ENCODE data around the gene GPR146. TPM values are rescaled to one million over a fixed set of nuclear protein-coding genes. Genes with fewer than 3 reads are reported as not detected.

Gene GPR146
- total and polyA plus RNA-seq, 9 donors: 2.3 to 4.8 (median 3.2) TPM

- H3K27ac ChIP-seq (ENCODE audit: low read length): no peak overlapping the region
- H3K27me3 ChIP-seq (ENCODE audit: control insufficient read depth, insufficient read depth, low read length): no peaks in the 10 kb centered on the region
- H3K36me3 ChIP-seq (ENCODE audit: control insufficient read depth, insufficient read depth, low read length): peaks cover 30% of the 10 kb centered on the region
- H3K4me1 ChIP-seq (ENCODE audit: control insufficient read depth, insufficient read depth, low read length): peaks cover 8% of the 10 kb centered on the region
- no peak for DNase-seq
- H3K4me3 ChIP-seq (ENCODE audit: low read length): no peak overlapping the region
- 64% methylated on average over 6 of the region's 13 CpGs for WGBS (ENCODE audit: insufficient coverage)
- H3K9me3 ChIP-seq (replicated peaks; ENCODE audit: control insufficient read depth, low read depth, low read length): no peaks in the 10 kb centered on the region
These were observed 34.1 kb upstream of the GPR146 start for GRCh38 chr7:1010226-1010625.

GRCh38 chr7:1011297-1012003 lies 32.9 kb upstream of the GPR146 start:
- no peak for DNase-seq
- WGBS (ENCODE audit: insufficient coverage): 82% methylated on average over 11 of the region's 13 CpGs
- H3K36me3 ChIP-seq (ENCODE audit: control insufficient read depth, insufficient read depth, low read length): peaks cover 30% of the 10 kb centered on the region
- no peaks in the 10 kb centered on the region for H3K9me3 ChIP-seq (replicated peaks; ENCODE audit: control insufficient read depth, low read depth, low read length)
- H3K27ac ChIP-seq (ENCODE audit: low read length): no peak overlapping the region
- H3K4me3 ChIP-seq (ENCODE audit: low read length): no peak overlapping the region
- peaks cover 11% of the 10 kb centered on the region for H3K4me1 ChIP-seq (ENCODE audit: control insufficient read depth, insufficient read depth, low read length)
- H3K27me3 ChIP-seq (ENCODE audit: control insufficient read depth, insufficient read depth, low read length): no peaks in the 10 kb centered on the region

- 86% methylated on average over 31 of the region's 32 CpGs for WGBS (ENCODE audit: insufficient coverage)
- H3K4me1 ChIP-seq (ENCODE audit: control insufficient read depth, insufficient read depth, low read length): peaks cover 11% of the 10 kb centered on the region
- peaks cover 28% of the 10 kb centered on the region for H3K36me3 ChIP-seq (ENCODE audit: control insufficient read depth, insufficient read depth, low read length)
- no peak for DNase-seq
- no peak overlapping the region for H3K4me3 ChIP-seq (ENCODE audit: low read length)
- no peak overlapping the region for H3K27ac ChIP-seq (ENCODE audit: low read length)
- no peaks in the 10 kb centered on the region for H3K9me3 ChIP-seq (replicated peaks; ENCODE audit: control insufficient read depth, low read depth, low read length)
- no peaks in the 10 kb centered on the region for H3K27me3 ChIP-seq (ENCODE audit: control insufficient read depth, insufficient read depth, low read length)
These were observed 32.2 kb upstream of the GPR146 start for GRCh38 chr7:1012004-1012715.

GRCh38 chr7:1012716-1013095 lies 31.6 kb upstream of the GPR146 start:
- no peaks in the 10 kb centered on the region for H3K27me3 ChIP-seq (ENCODE audit: control insufficient read depth, insufficient read depth, low read length)
- peaks cover 25% of the 10 kb centered on the region for H3K36me3 ChIP-seq (ENCODE audit: control insufficient read depth, insufficient read depth, low read length)
- WGBS (ENCODE audit: insufficient coverage): 85% methylated on average over 30 of the region's 30 CpGs
- no peak overlapping the region for H3K4me3 ChIP-seq (ENCODE audit: low read length)
- no peak for DNase-seq
- peaks cover 11% of the 10 kb centered on the region for H3K4me1 ChIP-seq (ENCODE audit: control insufficient read depth, insufficient read depth, low read length)
- H3K9me3 ChIP-seq (replicated peaks; ENCODE audit: control insufficient read depth, low read depth, low read length): no peaks in the 10 kb centered on the region
- H3K27ac ChIP-seq (ENCODE audit: low read length): no peak overlapping the region

GRCh38 chr7:1013581-1013980 lies 30.8 kb upstream of the GPR146 start:
- WGBS (ENCODE audit: insufficient coverage): 61% methylated on average over 9 of the region's 11 CpGs
- no peak for DNase-seq

GRCh38 chr7:1014681-1015080 lies 29.7 kb upstream of the GPR146 start:
- Histone ChIP-seq H3K9me3 (replicated peaks; ENCODE audit: control insufficient read depth, low read depth, low read length) (no peaks in the 10 kb centered on the region), H3K27me3 (ENCODE audit: control insufficient read depth, insufficient read depth, low read length) (no peaks in the 10 kb centered on the region), H3K4me1 (ENCODE audit: control insufficient read depth, insufficient read depth, low read length) (peaks cover 15% of the 10 kb centered on the region), H3K4me3 (ENCODE audit: low read length) (no peak overlapping the region), H3K36me3 (ENCODE audit: control insufficient read depth, insufficient read depth, low read length) (peaks cover 18% of the 10 kb centered on the region), H3K27ac (ENCODE audit: low read length) (no peak overlapping the region)
- no peak for DNase-seq
- 79% methylated on average over 20 of the region's 20 CpGs for WGBS (ENCODE audit: insufficient coverage)

More at GRCh38 chr7:1013581-1013980, 30.8 kb upstream of the GPR146 start:
- no peak overlapping the region for H3K4me3 ChIP-seq (ENCODE audit: low read length)
- no peak overlapping the region for H3K27ac ChIP-seq (ENCODE audit: low read length)
- H3K4me1 ChIP-seq (ENCODE audit: control insufficient read depth, insufficient read depth, low read length): peaks cover 11% of the 10 kb centered on the region
- H3K27me3 ChIP-seq (ENCODE audit: control insufficient read depth, insufficient read depth, low read length): no peaks in the 10 kb centered on the region
- H3K36me3 ChIP-seq (ENCODE audit: control insufficient read depth, insufficient read depth, low read length): peaks cover 24% of the 10 kb centered on the region
- H3K9me3 ChIP-seq (replicated peaks; ENCODE audit: control insufficient read depth, low read depth, low read length): no peaks in the 10 kb centered on the region

GRCh38 chr7:1015196-1016121 lies 28.9 kb upstream of the GPR146 start:
- Histone ChIP-seq H3K27ac (ENCODE audit: low read length) (no peak overlapping the region), H3K9me3 (replicated peaks; ENCODE audit: control insufficient read depth, low read depth, low read length) (no peaks in the 10 kb centered on the region), H3K36me3 (ENCODE audit: control insufficient read depth, insufficient read depth, low read length) (peaks cover 19% of the 10 kb centered on the region), H3K4me1 (ENCODE audit: control insufficient read depth, insufficient read depth, low read length) (peaks cover 21% of the 10 kb centered on the region), H3K27me3 (ENCODE audit: control insufficient read depth, insufficient read depth, low read length) (no peaks in the 10 kb centered on the region), H3K4me3 (ENCODE audit: low read length) (no peak overlapping the region)
- no peak for DNase-seq
- WGBS (ENCODE audit: insufficient coverage): 63% methylated on average over 22 of the region's 28 CpGs

- Histone ChIP-seq H3K4me3 (ENCODE audit: low read length) (no peak overlapping the region), H3K27me3 (ENCODE audit: control insufficient read depth, insufficient read depth, low read length) (no peaks in the 10 kb centered on the region), H3K9me3 (replicated peaks; ENCODE audit: control insufficient read depth, low read depth, low read length) (peaks cover 6% of the 10 kb centered on the region), H3K4me1 (ENCODE audit: control insufficient read depth, insufficient read depth, low read length) (peaks cover 28% of the 10 kb centered on the region), H3K36me3 (ENCODE audit: control insufficient read depth, insufficient read depth, low read length) (peaks cover 25% of the 10 kb centered on the region), H3K27ac (ENCODE audit: low read length) (no peak overlapping the region)
- 90% methylated on average over 19 of the region's 51 CpGs for WGBS (ENCODE audit: insufficient coverage)
- DNase-seq: no peak
These were observed 27.5 kb upstream of the GPR146 start for GRCh38 chr7:1016577-1017531.

GRCh38 chr7:1017586-1018333 lies 26.6 kb upstream of the GPR146 start:
- no peak overlapping the region for H3K27ac ChIP-seq (ENCODE audit: low read length)
- WGBS (ENCODE audit: insufficient coverage): 91% methylated on average over 28 of the region's 34 CpGs
- H3K27me3 ChIP-seq (ENCODE audit: control insufficient read depth, insufficient read depth, low read length): no peaks in the 10 kb centered on the region
- peaks cover 25% of the 10 kb centered on the region for H3K36me3 ChIP-seq (ENCODE audit: control insufficient read depth, insufficient read depth, low read length)
- H3K4me3 ChIP-seq (ENCODE audit: low read length): no peak overlapping the region
- no peak for DNase-seq
- peaks cover 6% of the 10 kb centered on the region for H3K9me3 ChIP-seq (replicated peaks; ENCODE audit: control insufficient read depth, low read depth, low read length)
- peaks cover 28% of the 10 kb centered on the region for H3K4me1 ChIP-seq (ENCODE audit: control insufficient read depth, insufficient read depth, low read length)
